ENCODE data around the gene MMP24OS. TPM values are rescaled to one million over a fixed set of nuclear protein-coding genes. Genes with fewer than 3 reads are reported as not detected.

MMP24OS gene
- total RNA-seq, 1 experiment from 2014 or later, result 18.5 TPM

- Histone ChIP-seq H3K9me3 (replicated peaks) (no peaks in the 10 kb centered on the region), H3K27ac (no peak overlapping the region), H3K36me3 (peaks cover 9% of the 10 kb centered on the region; the same call in 1 of the 2 replicates), H3K4me1 (replicated peaks) (peaks cover 46% of the 10 kb centered on the region), H3K27me3 (replicated peaks) (no peaks in the 10 kb centered on the region), H3K4me3 (no peak overlapping the region)
- no peak for DNase-seq (ENCODE audit: low read depth in 1 of 2, low spot score in 2 of 2)
Measured at GRCh38 chr20:35301426-35301825, 23.5 kb upstream of the MMP24OS start.

GRCh38 chr20:35300469-35301262 is 22.7 kb upstream of the MMP24OS start:
- Histone ChIP-seq H3K36me3 (peaks cover 9% of the 10 kb centered on the region; the same call in 1 of the 2 replicates), H3K9me3 (replicated peaks) (no peaks in the 10 kb centered on the region), H3K27ac (no peak overlapping the region), H3K4me3 (no peak overlapping the region), H3K27me3 (replicated peaks) (no peaks in the 10 kb centered on the region), H3K4me1 (replicated peaks) (peaks cover 38% of the 10 kb centered on the region)
- DNase-seq (ENCODE audit: low read depth in 1 of 2, low spot score in 2 of 2), result no peak

GRCh38 chr20:35299780-35300179 is 21.9 kb upstream of the MMP24OS start:
- H3K27me3 ChIP-seq (replicated peaks), result no peaks in the 10 kb centered on the region

GRCh38 chr20:35298264-35298663 is 20.3 kb upstream of the MMP24OS start:
- no peak for DNase-seq (ENCODE audit: low read depth in 1 of 2, low spot score in 2 of 2)
- H3K9me3 ChIP-seq (replicated peaks), result no peaks in the 10 kb centered on the region
- no peaks in the 10 kb centered on the region for H3K27me3 ChIP-seq (replicated peaks)
- H3K4me1 ChIP-seq (replicated peaks), result peaks cover 14% of the 10 kb centered on the region
- H3K36me3 ChIP-seq, result peaks cover 2% of the 10 kb centered on the region; the same call in 1 of the 2 replicates
- no peak overlapping the region for H3K27ac ChIP-seq
- H3K4me3 ChIP-seq, result no peak overlapping the region

More at GRCh38 chr20:35299780-35300179, 21.9 kb upstream of the MMP24OS start:
- Histone ChIP-seq H3K4me1 (replicated peaks) (peaks cover 29% of the 10 kb centered on the region), H3K36me3 (peaks cover 7% of the 10 kb centered on the region; the same call in 1 of the 2 replicates), H3K9me3 (replicated peaks) (no peaks in the 10 kb centered on the region), H3K27ac (no peak overlapping the region), H3K4me3 (no peak overlapping the region)
- no peak for DNase-seq (ENCODE audit: low read depth in 1 of 2, low spot score in 2 of 2)

- H3K4me3 ChIP-seq, result no peak overlapping the region
- DNase-seq (ENCODE audit: low read depth in 1 of 2, low spot score in 2 of 2), result no peak
- H3K9me3 ChIP-seq (replicated peaks), result no peaks in the 10 kb centered on the region
- H3K27ac ChIP-seq, result no peak overlapping the region
- peaks cover 9% of the 10 kb centered on the region for H3K4me1 ChIP-seq (replicated peaks)
- no peaks in the 10 kb centered on the region for H3K36me3 ChIP-seq
- no peaks in the 10 kb centered on the region for H3K27me3 ChIP-seq (replicated peaks)
Measured at GRCh38 chr20:35297740-35298139, 19.8 kb upstream of the MMP24OS start.

GRCh38 chr20:35297155-35297554 is 19.2 kb upstream of the MMP24OS start:
- DNase-seq (ENCODE audit: low read depth in 1 of 2, low spot score in 2 of 2), result no peak
- H3K9me3 ChIP-seq (replicated peaks), result no peaks in the 10 kb centered on the region
- no peak overlapping the region for H3K27ac ChIP-seq
- peaks cover 3% of the 10 kb centered on the region for H3K4me1 ChIP-seq (replicated peaks)
- H3K27me3 ChIP-seq (replicated peaks), result no peaks in the 10 kb centered on the region
- no peak overlapping the region for H3K4me3 ChIP-seq
- no peaks in the 10 kb centered on the region for H3K36me3 ChIP-seq

GRCh38 chr20:35296101-35296554 is 18.2 kb upstream of the MMP24OS start:
- Histone ChIP-seq H3K27ac (no peak overlapping the region), H3K4me3 (no peak overlapping the region), H3K9me3 (replicated peaks) (no peaks in the 10 kb centered on the region), H3K4me1 (replicated peaks) (no peaks in the 10 kb centered on the region), H3K36me3 (no peaks in the 10 kb centered on the region), H3K27me3 (replicated peaks) (no peaks in the 10 kb centered on the region)
- no peak for DNase-seq (ENCODE audit: low read depth in 1 of 2, low spot score in 2 of 2)

GRCh38 chr20:35295674-35296073 is 17.8 kb upstream of the MMP24OS start:
- no peaks in the 10 kb centered on the region for H3K9me3 ChIP-seq (replicated peaks)
- no peak for DNase-seq (ENCODE audit: low read depth in 1 of 2, low spot score in 2 of 2)
- no peaks in the 10 kb centered on the region for H3K4me1 ChIP-seq (replicated peaks)
- no peaks in the 10 kb centered on the region for H3K27me3 ChIP-seq (replicated peaks)
- no peak overlapping the region for H3K4me3 ChIP-seq
- H3K36me3 ChIP-seq, result no peaks in the 10 kb centered on the region
- H3K27ac ChIP-seq, result no peak overlapping the region

GRCh38 chr20:35295058-35295457 is 17.1 kb upstream of the MMP24OS start:
- no peaks in the 10 kb centered on the region for H3K9me3 ChIP-seq (replicated peaks)
- H3K4me1 ChIP-seq (replicated peaks), result no peaks in the 10 kb centered on the region
- no peak overlapping the region for H3K27ac ChIP-seq
- DNase-seq (ENCODE audit: low read depth in 1 of 2, low spot score in 2 of 2), result no peak
- H3K27me3 ChIP-seq (replicated peaks), result no peaks in the 10 kb centered on the region
- no peak overlapping the region for H3K4me3 ChIP-seq
- H3K36me3 ChIP-seq, result no peaks in the 10 kb centered on the region

- no peaks in the 10 kb centered on the region for H3K9me3 ChIP-seq (replicated peaks)
- no peak for DNase-seq (ENCODE audit: low read depth in 1 of 2, low spot score in 2 of 2)
- no peak overlapping the region for H3K27ac ChIP-seq
- no peak overlapping the region for H3K4me3 ChIP-seq
- no peaks in the 10 kb centered on the region for H3K4me1 ChIP-seq (replicated peaks)
- H3K36me3 ChIP-seq, result no peaks in the 10 kb centered on the region
- H3K27me3 ChIP-seq (replicated peaks), result no peaks in the 10 kb centered on the region
Measured at GRCh38 chr20:35294293-35294685, 16.4 kb upstream of the MMP24OS start.

- Histone ChIP-seq H3K4me3 (no peak overlapping the region), H3K27me3 (replicated peaks) (no peaks in the 10 kb centered on the region), H3K9me3 (replicated peaks) (no peaks in the 10 kb centered on the region), H3K27ac (no peak overlapping the region), H3K4me1 (replicated peaks) (no peaks in the 10 kb centered on the region), H3K36me3 (no peaks in the 10 kb centered on the region)
- DNase-seq (ENCODE audit: low read depth in 1 of 2, low spot score in 2 of 2), result no peak
Measured at GRCh38 chr20:35293303-35294292, 15.7 kb upstream of the MMP24OS start.

GRCh38 chr20:35292504-35293285 is 14.8 kb upstream of the MMP24OS start:
- H3K4me3 ChIP-seq, result no peak overlapping the region
- H3K9me3 ChIP-seq (replicated peaks), result no peaks in the 10 kb centered on the region
- no peaks in the 10 kb centered on the region for H3K4me1 ChIP-seq (replicated peaks)
- no peaks in the 10 kb centered on the region for H3K36me3 ChIP-seq
- no peaks in the 10 kb centered on the region for H3K27me3 ChIP-seq (replicated peaks)
- no peak overlapping the region for H3K27ac ChIP-seq
- no peak for DNase-seq (ENCODE audit: low read depth in 1 of 2, low spot score in 2 of 2)

Measured in SJSA1 (cell line).